NCI-H526 (cell line): Measurements from ENCODE around the gene RBFOX1.

Experiments
- DNase-seq, 2 experiments: peaks; one replicate each; lab custom pipeline; 2025; lab: John Stamatoyannopoulos, UW

The RBFOX1 gene

GRCh38 chr16:7373776-7374175, 41.1 kb downstream of the RBFOX1 start:
- no peak for DNase-seq

DNA sequence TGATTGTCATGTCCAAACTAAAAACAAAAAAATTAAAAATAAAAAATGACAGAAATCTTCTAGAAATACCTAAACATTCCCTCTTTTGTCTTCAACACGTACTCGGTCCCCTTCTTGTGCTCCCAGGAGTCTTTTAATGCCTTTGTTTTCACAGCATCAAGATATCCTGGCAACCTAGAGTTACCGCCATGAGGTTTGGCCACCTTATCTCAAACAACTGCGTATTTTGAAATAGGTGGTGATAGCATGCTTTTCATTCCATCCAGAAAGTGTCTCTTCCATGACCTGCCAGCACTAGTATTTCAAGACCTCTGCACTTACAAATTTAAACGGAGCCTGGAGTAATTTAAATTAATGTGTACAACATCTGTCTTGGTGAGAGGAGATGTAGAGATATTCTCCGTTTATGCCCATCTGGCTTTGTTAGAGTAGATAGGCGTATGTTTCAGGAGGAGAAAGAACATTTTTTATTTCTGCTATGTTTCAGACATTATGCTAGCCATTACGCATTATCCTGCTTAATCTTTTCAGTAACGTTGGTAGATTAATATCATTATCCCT, 42.0 kb downstream of the RBFOX1 start:
- DNase-seq, result no peak

DNA sequence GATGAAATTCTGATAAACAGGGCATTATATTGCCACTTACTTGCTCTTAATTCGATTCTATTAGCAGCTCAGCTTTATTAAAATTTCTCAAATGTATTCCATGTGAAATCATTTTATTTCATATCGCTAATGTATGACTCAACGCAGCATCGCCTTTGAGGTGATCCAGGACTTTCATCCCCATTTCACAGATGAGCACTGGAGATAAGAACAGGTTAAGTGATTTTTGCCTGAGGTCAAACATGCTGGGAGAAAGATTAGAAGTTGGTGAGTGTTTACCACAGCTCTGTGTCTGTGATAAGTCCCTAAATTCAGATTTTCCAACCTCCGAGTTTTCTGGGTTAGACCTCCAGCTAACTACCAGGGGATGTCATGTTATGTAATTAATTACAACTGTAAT, 43.6 kb downstream of the RBFOX1 start:
- DNase-seq, result no peak

- no peak for DNase-seq
Measured at GRCh38 chr16:7377231-7377630, 44.6 kb downstream of the RBFOX1 start.

GRCh38 chr16:7378024-7378695, 45.5 kb downstream of the RBFOX1 start:
- DNase-seq, result no peak

GRCh38 chr16:7380441-7380840, 47.8 kb downstream of the RBFOX1 start:
- no peak for DNase-seq

DNA sequence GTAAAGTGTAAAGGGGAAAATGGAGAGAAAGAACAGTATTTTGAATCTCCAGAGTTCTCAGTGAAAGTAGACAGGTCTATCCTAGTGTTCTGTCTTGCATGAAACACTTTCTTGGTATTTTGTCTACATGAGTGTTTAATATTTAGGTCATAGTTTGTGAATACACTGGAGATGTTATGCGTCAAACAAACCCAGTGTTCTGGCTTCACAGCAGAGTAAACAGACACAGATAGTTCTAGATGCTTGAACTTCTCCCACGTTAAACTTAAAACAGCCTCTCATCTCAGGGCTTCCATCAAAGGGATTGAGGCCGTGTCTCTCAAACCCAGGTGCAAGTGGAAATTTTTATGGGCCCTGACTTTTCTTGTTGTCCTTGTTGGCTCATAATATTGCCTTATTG, 48.3 kb downstream of the RBFOX1 start:
- DNase-seq, result no peak

GRCh38 chr16:7381671-7382070, 49.0 kb downstream of the RBFOX1 start:
- DNase-seq, result no peak

DNA sequence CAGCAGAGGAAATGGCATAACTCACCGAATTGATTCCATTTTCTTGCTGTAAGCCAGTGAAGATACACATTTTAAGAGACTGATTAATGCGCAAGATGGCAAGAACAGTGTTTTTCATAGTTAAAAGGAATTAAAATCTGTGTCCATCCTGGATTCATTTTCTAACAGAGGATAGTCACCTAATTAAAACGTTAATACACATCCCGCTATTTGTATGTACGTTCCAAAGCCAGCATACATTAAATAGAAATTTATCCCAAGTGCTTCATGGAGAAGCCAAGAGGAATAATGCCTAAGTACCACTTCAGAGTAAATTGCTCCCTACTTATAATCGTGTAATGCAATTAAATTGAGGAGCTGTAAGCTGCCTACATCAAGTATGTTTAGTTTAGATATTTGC, 49.9 kb downstream of the RBFOX1 start:
- no peak for DNase-seq

DNA sequence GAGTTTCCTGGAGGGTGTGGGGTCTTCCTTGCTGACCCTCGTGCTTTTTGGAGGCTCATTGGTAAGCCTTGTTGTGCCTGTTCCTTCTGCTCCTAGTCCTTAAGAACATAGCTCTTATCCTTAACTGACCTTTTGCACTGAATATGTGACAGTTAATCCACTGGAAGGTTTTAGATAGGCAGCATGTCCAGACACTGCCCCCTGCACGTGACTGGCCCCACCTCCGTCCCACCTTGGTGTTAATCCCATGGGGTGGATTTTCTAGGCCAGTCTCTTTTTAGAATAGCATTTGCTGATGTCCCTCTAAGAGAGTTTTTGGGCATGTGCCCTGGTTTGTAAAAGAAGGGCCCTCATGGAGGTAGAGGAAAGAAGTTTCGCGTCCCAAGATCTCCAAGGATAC, 58.3 kb downstream of the RBFOX1 start:
- no peak for DNase-seq

- no peak for DNase-seq
Measured at GRCh38 chr16:7391694-7392093, 59.0 kb downstream of the RBFOX1 start.

DNA sequence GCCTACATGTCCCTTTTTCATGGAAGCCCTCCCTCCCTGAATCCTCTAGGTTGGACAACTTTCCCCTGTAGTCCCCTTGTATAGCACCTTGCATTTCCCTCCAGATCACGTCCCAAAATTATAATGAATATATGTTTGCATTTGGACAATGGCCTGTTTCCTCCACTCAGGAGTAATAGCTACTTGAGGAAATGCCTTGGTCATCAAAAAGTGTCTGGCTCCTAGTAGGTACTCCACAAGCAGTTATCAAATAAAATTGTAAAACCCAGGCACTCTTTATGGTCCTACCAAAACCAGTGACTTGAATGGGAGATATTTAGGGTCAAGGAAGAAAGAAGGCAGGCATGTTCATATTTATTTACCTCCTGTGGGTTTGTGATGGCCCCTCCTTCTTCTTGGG, 59.6 kb downstream of the RBFOX1 start:
- no peak for DNase-seq

DNA sequence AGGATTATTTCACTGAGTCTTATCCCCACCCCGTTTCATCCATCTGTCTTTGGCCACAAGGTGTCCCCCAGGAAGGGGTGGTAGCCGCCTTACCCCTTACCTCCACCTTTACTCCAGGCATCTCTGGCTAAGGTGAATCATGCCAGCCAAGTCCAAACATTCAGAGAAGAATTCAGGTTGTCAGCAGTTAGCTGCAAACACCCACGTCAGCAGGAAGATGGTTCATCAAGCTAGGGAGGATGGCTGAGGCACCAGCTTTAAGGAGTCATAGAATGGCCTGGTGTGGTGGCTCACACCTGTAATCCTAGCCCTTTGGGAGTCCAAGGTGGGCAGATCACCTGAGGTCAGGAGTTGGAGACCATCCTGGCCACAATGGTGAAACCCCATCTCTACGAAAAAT, 61.0 kb downstream of the RBFOX1 start:
- no peak for DNase-seq

DNA sequence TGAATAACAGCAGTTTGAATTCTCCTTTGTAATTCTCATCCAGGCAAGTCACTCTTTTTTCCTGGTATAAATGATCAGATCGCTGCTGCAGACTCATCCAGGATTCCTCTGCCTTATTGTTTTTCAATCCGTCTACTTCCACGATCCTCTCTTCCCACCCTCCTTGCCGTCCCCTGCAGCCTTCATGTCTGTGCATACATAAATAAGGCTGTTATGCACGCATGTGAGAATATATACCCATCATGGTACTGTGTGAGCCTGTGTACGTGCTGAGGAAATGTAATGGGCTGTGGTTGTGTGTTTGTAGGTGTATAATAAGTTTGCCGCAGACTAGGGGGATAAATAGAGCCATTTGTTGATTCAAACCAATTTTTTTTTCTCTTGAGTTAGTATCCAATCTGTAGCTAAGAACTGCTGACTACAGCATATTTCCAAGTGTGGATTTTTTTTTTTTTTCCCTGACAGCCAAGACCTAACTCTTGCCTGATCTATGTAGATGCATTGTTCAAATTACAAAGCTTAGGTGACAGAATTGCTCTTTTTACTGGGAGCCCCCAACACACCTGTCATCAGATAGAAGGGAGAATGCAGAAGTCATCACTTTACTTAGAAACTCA, 62.2 kb downstream of the RBFOX1 start:
- no peak for DNase-seq

- DNase-seq, result no peak
Measured at GRCh38 chr16:7397901-7398300, 65.3 kb downstream of the RBFOX1 start.

GRCh38 chr16:7398536-7398935, 65.9 kb downstream of the RBFOX1 start:
- DNase-seq, result no peak

GRCh38 chr16:7399296-7399695, 66.7 kb downstream of the RBFOX1 start:
- DNase-seq, result no peak

GRCh38 chr16:7400117-7400890, 67.7 kb downstream of the RBFOX1 start:
- DNase-seq, result no peak

DNA sequence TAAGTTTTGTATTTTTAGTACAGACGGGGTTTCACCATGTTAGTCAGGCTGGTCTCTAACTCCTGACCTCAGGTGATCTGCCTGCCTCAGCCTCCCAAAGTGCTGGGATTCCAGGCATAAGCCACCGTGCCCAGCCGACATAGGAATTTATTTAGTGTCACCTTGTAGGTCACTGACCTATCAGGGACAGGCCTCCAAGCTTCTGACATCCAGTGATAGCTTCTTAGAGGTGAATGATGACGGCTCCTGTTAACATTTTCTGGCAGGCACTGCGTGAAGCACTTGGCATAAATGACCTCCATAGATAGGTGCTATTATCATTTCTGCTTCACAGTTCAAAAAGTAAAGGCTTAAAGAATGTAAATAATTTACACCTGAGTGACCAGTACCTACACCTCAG, 71.6 kb downstream of the RBFOX1 start:
- no peak for DNase-seq

DNA sequence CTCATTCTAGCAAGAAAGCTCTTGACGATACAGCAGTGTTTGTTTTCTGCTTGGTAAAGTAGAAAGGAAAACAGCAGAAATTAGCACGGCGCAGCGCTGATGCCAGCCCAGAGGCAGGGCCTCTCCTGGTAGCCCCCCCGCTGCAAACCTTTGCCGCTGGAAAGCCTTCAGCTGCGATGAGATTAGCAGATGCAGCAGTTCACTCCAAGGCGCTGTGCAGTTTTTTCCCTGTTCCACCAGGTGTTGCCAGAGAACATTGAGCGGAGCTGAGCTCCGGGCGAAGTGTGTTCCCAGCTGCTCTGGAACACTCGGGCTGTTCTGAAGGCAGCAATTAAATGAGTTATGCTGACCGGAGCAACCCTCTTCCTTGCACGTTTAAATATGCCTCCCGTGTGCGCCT, 72.5 kb downstream of the RBFOX1 start:
- DNase-seq, result peak; percentile 38 to 82

DNA sequence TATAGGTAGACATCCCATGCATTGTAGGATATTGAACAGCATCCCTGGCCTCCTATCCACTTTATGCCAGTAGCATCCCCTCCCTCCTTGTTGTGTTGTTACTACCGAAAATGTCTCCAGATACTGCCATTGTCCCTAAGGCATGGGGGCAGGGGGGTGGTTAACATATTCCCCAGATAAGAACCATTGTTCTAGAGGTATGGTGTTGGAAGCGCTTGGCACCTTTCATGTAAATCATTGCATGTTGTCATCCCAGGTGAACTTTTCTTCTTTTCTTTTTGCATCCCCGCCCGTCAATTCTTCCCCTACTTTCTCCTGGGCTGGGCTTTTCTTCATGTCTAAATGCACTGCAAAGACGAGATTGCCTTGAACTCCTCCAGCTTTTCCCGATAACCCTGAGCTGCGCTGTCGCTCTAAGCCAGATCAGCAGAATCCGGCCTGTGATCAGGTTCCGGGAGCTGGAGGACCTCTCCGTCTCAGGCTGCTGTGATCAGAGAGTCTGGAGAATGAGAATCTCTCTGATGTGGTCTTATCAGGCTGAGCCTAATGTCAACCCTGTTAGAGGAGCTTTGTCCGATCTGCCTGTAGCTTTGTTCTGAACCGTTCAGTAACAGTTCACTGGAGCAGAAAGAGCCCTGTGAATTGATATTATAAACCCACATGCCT, 76.2 kb downstream of the RBFOX1 start:
- peak in 1 of 2 experiments; percentile 5 for DNase-seq

GRCh38 chr16:7419441-7419840, 86.8 kb downstream of the RBFOX1 start:
- DNase-seq, result peak; percentile 2 to 33
